Fibroblast of pulmonary artery (primary cell): Measurements from ENCODE around the gene SPINT1.
"Not testable (repeated sequence)": the region's sequence is repeated elsewhere in the genome, so short reads cannot be mapped to it uniquely, and the experiment has no call there.

Experiments used
- DNase-seq: peaks from one replicate; pipeline ENCODE4 v3.0.0-alpha.2; 2010; ENCODE audit warnings: low read depth
- H3K4me3 ChIP-seq: replicated peaks from 2 replicates; pipeline ENCODE4 v1.5.1; 2011; ENCODE audit warnings: low read depth, mild to moderate bottlenecking, control low read depth, low read length, moderate library complexity
- TF ChIP-seq, protein P1 (sequence below): IDR thresholded peaks from 2 replicates; pipeline ENCODE4 v1.5.1; 2011; ENCODE audit warnings: mild to moderate bottlenecking, control low read depth, low read length, inconsistent platforms; ENCODE audit errors: missing control alignments

The SPINT1 gene

GRCh38 chr15:40859206-40859851, 15.5 kb downstream of the SPINT1 start:
- TF ChIP-seq, protein P1, sequence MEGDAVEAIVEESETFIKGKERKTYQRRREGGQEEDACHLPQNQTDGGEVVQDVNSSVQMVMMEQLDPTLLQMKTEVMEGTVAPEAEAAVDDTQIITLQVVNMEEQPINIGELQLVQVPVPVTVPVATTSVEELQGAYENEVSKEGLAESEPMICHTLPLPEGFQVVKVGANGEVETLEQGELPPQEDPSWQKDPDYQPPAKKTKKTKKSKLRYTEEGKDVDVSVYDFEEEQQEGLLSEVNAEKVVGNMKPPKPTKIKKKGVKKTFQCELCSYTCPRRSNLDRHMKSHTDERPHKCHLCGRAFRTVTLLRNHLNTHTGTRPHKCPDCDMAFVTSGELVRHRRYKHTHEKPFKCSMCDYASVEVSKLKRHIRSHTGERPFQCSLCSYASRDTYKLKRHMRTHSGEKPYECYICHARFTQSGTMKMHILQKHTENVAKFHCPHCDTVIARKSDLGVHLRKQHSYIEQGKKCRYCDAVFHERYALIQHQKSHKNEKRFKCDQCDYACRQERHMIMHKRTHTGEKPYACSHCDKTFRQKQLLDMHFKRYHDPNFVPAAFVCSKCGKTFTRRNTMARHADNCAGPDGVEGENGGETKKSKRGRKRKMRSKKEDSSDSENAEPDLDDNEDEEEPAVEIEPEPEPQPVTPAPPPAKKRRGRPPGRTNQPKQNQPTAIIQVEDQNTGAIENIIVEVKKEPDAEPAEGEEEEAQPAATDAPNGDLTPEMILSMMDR: peak; percentile 92
- H3K4me3 ChIP-seq: no peak overlapping the region
- DNase-seq: peak; percentile 84

GRCh38 chr15:40861147-40861546, 17.3 kb downstream of the SPINT1 start:
- H3K4me3 ChIP-seq, DNase-seq: not testable (repeated sequence)

- TF ChIP-seq, protein P1: no peak
- no peak for DNase-seq
- H3K4me3 ChIP-seq: no peak overlapping the region
Observed at GRCh38 chr15:40863660-40864270, 19.9 kb downstream of the SPINT1 start.

GRCh38 chr15:40867199-40867598, 23.4 kb downstream of the SPINT1 start:
- DNase-seq: no peak
- no peak overlapping the region for H3K4me3 ChIP-seq
- TF ChIP-seq, protein P1: no peak

GRCh38 chr15:40869686-40870085, 25.8 kb downstream of the SPINT1 start:
- TF ChIP-seq, protein P1: no peak
- no peak overlapping the region for H3K4me3 ChIP-seq
- no peak for DNase-seq

GRCh38 chr15:40870716-40871115, 26.9 kb downstream of the SPINT1 start:
- H3K4me3 ChIP-seq: no peak overlapping the region
- no peak for DNase-seq
- TF ChIP-seq, protein P1: no peak

GRCh38 chr15:40871749-40872617, 28.1 kb downstream of the SPINT1 start:
- DNase-seq: no peak
- H3K4me3 ChIP-seq: no peak overlapping the region
- TF ChIP-seq, protein P1: no peak
